KMS-11 (cell line): ENCODE results near the gene ESRRB.

ENCODE experiments used
- H2AFZ ChIP-seq: fragments of 200-600 bp; sonication (generic); 2 replicates; pipeline ENCODE4 v1.6.1; 2016; ENCODE audit warnings: antibody characterized with exemption, mixed run types, low read depth
- H3K27ac ChIP-seq: fragments of 200-600 bp; sonication (generic); 2 replicates; pipeline ENCODE4 v1.6.1; 2016; ENCODE audit warnings: mild to moderate bottlenecking, mixed run types
- H3K27me3 ChIP-seq: fragments of 200-600 bp; sonication (generic); 2 replicates; pipeline ENCODE4 v1.6.1; 2017; ENCODE audit warnings: mild to moderate bottlenecking, low read depth, mixed run types, moderate library complexity; ENCODE audit not compliant: insufficient read depth
- H3K36me3 ChIP-seq: fragments of 200-600 bp; sonication (generic); 2 replicates; pipeline ENCODE4 v1.6.1; 2017; ENCODE audit warnings: mild to moderate bottlenecking, mixed run types; ENCODE audit not compliant: insufficient read depth
- H3K4me1 ChIP-seq: fragments of 200-600 bp; sonication (generic); 2 replicates; pipeline ENCODE4 v1.6.1; 2016; ENCODE audit warnings: mild to moderate bottlenecking, low read depth, mixed run types; ENCODE audit not compliant: poor library complexity, severe bottlenecking
- H3K4me2 ChIP-seq: fragments of 200-600 bp; sonication (generic); 2 replicates; pipeline ENCODE4 v1.7.0; 2016; ENCODE audit warnings: mild to moderate bottlenecking, mixed run types
- H3K4me3 ChIP-seq: fragments of 200-600 bp; sonication (generic); IDR thresholded peaks from 2 replicates; pipeline ENCODE4 v1.6.1; 2017; ENCODE audit warnings: low read depth, low read length, mixed read lengths; ENCODE audit not compliant: insufficient read depth
- H3K79me2 ChIP-seq: fragments of 200-600 bp; sonication (generic); 2 replicates; pipeline ENCODE4 v1.6.1; 2016; ENCODE audit warnings: low read depth, mixed run types; ENCODE audit not compliant: insufficient read depth
- H3K9ac ChIP-seq: fragments of 200-600 bp; sonication (generic); 2 replicates; pipeline ENCODE4 v1.6.1; 2016; ENCODE audit warnings: mild to moderate bottlenecking, mixed run types
- H4K20me1 ChIP-seq: fragments of 200-600 bp; sonication (generic); 2 replicates; pipeline ENCODE4 v1.6.1; 2016; ENCODE audit warnings: mild to moderate bottlenecking, mixed run types; ENCODE audit not compliant: insufficient read depth
- TF ChIP-seq, protein P1 (sequence below): fragments of 200-600 bp; sonication (generic); conservative IDR thresholded peaks from 2 replicates; pipeline ENCODE4 v1.6.1; 2017; ENCODE audit warnings: low read depth, mild to moderate bottlenecking, antibody characterized with exemption, low read length, moderate library complexity, mixed read lengths

Gene ESRRB

DNA sequence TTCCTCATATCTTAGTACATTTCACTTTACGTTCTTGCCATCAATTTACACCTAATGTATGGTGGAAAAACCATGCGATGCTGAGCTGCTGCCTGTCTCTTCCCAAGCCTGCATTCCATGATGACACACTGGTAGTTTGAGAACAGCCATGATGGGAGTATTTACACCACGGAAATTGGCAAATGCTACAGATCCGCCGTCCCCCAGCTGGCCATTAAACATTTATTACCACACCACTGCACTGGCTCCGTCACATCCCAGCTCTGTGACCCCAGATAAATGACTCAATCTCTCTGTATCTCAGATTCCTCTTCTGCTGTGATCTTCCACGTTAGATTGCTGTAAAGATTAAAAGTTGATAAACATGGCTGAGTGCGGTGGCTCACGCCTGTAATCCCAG, 13.9 kb downstream of the ESRRB start:
- H3K27me3 ChIP-seq, result no peaks in the 10 kb centered on the region
- no peak overlapping the region for H3K4me3 ChIP-seq
- no peaks in the 10 kb centered on the region for H3K36me3 ChIP-seq
- TF ChIP-seq, protein P1, sequence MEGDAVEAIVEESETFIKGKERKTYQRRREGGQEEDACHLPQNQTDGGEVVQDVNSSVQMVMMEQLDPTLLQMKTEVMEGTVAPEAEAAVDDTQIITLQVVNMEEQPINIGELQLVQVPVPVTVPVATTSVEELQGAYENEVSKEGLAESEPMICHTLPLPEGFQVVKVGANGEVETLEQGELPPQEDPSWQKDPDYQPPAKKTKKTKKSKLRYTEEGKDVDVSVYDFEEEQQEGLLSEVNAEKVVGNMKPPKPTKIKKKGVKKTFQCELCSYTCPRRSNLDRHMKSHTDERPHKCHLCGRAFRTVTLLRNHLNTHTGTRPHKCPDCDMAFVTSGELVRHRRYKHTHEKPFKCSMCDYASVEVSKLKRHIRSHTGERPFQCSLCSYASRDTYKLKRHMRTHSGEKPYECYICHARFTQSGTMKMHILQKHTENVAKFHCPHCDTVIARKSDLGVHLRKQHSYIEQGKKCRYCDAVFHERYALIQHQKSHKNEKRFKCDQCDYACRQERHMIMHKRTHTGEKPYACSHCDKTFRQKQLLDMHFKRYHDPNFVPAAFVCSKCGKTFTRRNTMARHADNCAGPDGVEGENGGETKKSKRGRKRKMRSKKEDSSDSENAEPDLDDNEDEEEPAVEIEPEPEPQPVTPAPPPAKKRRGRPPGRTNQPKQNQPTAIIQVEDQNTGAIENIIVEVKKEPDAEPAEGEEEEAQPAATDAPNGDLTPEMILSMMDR, result no peak
- no peaks in the 10 kb centered on the region for H4K20me1 ChIP-seq
- no peak overlapping the region for H3K9ac ChIP-seq
- no peak overlapping the region for H2AFZ ChIP-seq
- no peaks in the 10 kb centered on the region for H3K79me2 ChIP-seq
- no peaks in the 10 kb centered on the region for H3K4me1 ChIP-seq
- no peak overlapping the region for H3K27ac ChIP-seq
- no peak overlapping the region for H3K4me2 ChIP-seq

DNA sequence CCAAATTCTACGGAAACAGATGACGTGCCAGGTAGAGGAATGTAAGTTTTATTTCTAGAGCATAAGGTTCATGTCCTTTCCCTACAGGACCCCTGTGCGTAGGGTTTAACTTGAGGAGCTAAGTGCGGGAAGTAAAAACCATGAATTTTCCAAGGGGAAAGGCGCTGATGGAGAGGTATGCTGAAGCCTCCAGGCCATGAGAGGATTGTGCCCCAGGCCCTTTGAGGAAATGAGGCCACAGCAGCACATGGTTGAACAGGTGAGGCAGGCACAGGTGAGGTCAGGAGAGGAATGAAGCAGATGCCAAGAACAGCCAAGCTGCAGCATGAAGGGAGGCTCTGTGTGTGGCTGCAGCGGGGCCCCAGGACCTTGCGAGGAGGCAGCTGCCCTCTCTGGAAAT, 14.7 kb downstream of the ESRRB start:
- no peaks in the 10 kb centered on the region for H3K4me1 ChIP-seq

DNA sequence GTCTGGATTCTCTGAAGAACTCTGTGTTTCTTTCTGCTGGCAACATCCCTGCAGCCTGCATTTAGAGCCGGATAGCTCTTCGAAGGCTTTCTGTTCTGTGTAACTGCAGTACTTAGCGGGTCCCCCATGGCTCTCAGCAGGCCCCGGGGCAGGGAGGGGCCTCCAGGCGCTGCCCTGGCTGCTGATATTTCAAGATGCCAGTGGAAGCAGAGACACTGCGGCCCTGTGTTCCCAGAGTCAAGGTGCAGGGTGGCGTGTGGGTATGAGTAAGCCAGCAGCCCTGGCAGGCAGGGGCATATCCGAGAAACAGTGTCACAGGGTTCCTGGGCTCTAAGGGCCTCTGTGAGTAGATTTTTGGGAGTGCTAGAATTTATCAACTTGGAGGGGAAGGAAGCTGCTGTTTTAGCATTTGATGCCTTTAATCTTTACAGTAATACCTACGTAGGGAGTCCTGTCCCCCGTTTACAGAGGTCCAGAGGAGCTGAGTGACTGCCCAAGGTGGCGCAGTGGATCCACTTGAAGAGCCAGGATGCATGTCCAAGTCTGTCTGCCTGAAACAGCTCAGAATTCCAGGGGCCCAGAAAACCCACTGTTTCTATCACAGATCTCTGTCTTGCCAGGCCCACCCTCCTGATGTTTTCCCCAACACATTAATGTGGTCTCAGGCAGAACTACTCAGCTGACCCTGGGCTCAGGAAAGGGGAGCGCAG, 16.2 kb downstream of the ESRRB start:
- no peak overlapping the region for H3K27ac ChIP-seq
- no peak overlapping the region for H3K4me3 ChIP-seq
- H3K27me3 ChIP-seq, result no peaks in the 10 kb centered on the region
- no peaks in the 10 kb centered on the region for H3K79me2 ChIP-seq
- no peaks in the 10 kb centered on the region for H3K4me1 ChIP-seq
- H3K36me3 ChIP-seq, result no peaks in the 10 kb centered on the region
- H4K20me1 ChIP-seq, result no peaks in the 10 kb centered on the region
- H2AFZ ChIP-seq, result no peak overlapping the region
- no peak overlapping the region for H3K9ac ChIP-seq
- no peak overlapping the region for H3K4me2 ChIP-seq
- TF ChIP-seq, protein P1, result no peak

More for the DNA sequence above, 14.7 kb downstream of the ESRRB start:
- Histone ChIP-seq H3K79me2 (no peaks in the 10 kb centered on the region), H3K4me2 (no peak overlapping the region), H3K27ac (no peak overlapping the region), H3K36me3 (no peaks in the 10 kb centered on the region), H2AFZ (no peak overlapping the region), H3K4me3 (no peak overlapping the region), H4K20me1 (no peaks in the 10 kb centered on the region), H3K9ac (no peak overlapping the region), H3K27me3 (no peaks in the 10 kb centered on the region)
- TF ChIP-seq, protein P1, result no peak

DNA sequence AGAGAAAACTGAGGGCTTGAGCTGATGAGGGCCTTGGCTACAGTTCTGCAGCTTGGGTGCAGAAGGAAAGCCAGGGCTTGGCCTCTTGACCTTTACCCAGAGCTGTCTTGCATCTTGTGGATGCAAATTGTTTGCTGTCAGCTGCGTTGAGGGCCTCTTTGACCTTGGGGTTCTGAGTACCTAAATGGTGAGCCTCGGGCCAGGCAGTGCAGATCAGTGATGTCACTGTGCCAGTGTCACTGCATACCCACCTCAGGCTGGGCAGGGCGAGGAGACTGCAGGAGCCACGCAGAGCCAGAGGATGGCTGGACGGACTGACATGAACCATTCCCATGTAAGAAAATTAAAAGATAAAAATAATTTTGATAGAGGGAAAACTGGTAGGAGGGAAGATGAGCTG, 18.6 kb downstream of the ESRRB start:
- H4K20me1 ChIP-seq, result no peaks in the 10 kb centered on the region
- H3K27ac ChIP-seq, result no peak overlapping the region
- H3K4me2 ChIP-seq, result no peak overlapping the region
- no peak overlapping the region for H3K4me3 ChIP-seq
- no peaks in the 10 kb centered on the region for H3K36me3 ChIP-seq
- no peak overlapping the region for H2AFZ ChIP-seq
- no peaks in the 10 kb centered on the region for H3K27me3 ChIP-seq
- no peaks in the 10 kb centered on the region for H3K4me1 ChIP-seq
- H3K79me2 ChIP-seq, result no peaks in the 10 kb centered on the region
- TF ChIP-seq, protein P1, result no peak
- H3K9ac ChIP-seq, result no peak overlapping the region
